Measurements from ENCODE around the gene NGF. TPM values are rescaled to one million over a fixed set of nuclear protein-coding genes. Genes with fewer than 3 reads are reported as not detected.

Gene NGF
- total RNA-seq, 1 experiment from 2014 or later: not detected

DNA sequence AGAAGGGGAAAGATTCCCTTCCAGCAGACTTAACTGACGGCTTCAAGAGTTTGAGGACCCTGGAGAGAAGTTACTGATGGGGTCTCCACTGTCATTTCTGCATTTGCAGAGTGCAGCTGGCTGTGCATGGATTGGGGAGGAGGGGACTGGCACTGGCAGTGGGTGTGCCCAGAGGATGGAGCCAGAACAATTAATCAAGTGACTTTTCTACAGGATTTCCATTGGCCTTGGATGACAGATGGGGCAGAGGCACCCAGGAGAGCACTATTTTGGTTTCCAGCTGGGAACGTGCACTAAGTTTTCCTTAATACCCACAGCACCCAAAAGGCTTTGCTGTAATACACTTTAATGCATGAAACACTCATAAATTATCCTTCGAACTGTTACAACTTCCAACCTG, 1.3 kb downstream of the NGF start:
- DNase-seq (ENCODE audit: low spot score): no peak

DNA sequence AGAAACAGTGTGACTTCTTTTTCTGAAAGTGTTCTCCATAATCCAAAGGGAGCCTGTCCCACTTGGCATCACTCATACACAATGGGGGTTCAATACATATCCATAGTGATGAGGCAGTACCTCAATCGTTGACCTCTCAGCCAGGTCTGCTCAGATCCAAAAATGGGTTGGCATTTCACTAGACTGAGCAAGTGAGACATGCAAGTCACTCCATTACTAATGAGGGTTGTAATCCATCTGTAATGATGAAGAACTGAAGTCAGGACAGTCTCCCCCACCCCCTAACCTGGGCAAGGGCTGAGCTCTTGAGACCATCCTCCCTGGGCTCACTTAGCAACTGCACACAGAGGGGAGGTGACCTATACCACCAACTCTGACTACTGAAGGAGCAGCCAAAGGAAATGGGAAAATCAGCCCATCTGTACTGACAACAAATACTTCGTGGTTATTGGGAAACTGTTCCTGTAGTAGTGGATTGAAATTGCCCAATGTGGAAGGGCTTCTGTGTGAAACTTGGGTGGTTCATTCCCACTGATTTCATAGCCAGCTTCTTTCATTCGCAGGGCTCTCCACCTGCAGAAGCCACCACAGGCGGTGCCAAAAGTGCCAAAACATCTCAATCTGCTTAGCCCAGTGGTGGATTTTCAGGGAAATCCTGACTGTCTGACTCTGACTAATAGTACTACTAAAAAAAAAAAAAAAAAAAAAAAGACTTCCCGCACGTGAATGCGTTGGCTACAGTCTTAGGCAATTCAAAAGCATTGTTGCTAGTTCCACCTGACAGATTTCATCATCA, 5.0 kb downstream of the NGF start:
- DNase-seq (ENCODE audit: low spot score): peak; percentile 19

DNA sequence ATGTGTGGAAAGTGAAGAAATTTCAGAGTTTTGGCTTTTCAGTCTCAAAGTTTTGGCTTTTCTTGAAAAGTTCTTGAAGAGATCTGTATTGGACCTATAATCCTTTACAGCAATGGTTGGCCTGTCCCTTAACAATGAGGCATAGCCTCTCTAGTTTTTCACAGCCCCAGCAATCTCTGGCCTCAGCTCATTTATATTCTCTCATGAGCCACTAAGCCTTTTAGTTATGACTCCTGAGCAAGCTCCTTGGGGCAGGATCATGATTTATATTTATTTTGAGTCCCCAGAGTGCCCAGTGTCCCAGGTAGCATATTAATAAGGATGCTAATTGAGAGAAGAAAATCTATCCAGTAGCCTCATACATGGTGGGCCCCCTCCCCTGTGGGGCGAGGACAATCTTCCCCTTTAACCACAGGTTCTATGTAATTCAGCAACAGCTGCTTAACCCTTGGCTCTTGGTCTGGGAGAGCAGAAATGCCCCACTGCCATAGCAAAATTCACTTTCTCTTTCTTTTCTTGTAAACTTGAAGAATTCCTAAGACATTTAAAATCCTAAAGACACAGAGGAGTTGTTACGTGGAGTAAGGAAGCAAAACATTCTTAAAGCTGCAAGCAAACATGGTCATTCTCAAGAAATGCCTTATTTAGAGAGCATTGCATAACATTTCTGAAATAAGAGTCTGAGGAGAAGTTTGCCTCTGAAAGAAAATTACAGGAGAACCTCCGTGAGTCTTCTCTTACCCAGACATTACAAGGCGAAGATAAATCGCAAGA, 6.3 kb downstream of the NGF start:
- no peak for DNase-seq (ENCODE audit: low spot score)

DNA sequence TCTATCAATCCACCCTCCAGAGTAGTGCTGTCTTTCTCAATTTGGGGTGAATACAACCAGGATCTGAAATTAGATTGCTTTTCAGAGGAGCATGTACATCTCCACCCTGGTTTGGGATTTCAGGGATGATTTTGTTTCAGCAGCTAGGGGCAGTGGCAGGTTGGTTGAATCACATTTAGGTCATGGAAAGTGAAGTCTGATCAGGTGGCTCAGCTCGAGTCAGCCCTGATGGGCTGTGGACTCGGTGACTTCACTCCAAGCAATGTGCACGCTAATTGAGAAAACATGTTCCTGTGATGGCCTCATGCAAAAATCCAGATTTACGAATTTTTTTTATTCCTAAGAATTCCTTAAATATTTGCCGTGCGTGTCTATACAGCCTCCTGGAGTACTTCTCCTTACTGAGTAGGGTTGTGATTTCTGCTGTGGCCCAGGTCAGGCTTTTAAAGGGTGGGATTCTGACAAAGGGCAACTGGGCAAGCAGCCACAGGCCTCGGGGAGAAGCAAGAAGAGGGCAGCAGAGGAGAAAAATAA, 7.5 kb downstream of the NGF start:
- DNase-seq (ENCODE audit: low spot score): no peak

DNA sequence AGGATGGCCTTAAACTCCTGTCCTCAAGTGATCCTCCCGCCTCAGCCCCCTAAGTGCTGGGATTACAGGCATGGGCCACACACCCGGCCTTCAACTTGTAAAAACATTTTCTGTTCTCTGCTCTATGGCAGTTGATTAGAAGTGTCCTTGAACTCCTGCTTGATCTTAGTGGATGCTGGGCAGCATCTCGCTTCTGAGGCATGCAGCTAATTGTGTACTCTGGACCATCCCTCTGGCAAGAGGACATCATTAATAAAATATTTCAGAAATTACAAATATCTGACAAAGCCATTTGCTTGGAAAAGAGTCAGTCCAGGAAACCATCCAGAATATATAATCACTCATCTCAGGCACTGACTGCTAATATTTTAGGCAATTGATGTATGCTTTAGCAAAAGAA, 8.1 kb downstream of the NGF start:
- no peak for DNase-seq (ENCODE audit: low spot score)

DNA sequence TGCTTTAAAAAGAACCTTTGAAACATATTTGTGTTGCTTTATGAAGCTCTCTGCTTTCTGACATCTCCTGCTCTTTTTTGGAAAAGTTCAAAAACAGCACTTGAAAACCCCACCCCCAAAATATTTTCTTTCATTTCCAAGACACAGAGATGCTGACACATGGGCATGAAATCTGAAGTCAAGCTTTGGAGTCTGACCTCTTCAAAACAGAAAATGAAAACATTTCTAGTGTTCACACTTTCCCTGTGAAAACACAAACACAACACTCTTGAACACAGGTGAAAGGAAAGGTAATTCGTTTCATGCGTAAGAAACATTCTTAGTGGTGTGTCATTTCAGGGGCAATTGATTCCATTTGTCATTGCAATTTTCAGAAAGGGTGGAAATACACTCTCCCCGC, 10.8 kb downstream of the NGF start:
- no peak for DNase-seq (ENCODE audit: low spot score)

DNA sequence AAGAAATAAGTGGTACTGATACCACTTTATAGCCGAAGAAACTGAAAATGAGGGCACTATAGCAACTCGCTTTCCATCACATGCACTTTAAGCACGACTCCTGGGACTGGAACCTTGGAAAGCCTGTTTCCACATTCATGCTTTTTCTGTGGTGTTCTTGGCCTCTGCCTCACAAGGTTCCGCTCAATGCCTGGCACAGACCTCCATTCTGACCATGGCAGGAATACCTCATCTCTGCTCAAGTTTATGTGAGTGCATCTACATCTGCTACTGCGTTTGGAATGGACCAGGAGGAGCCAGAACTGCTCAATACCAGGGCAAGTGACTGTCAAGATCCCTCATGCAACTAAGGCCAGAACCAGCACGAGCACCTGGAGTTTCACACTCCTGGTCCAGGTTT, 11.6 kb downstream of the NGF start:
- DNase-seq (ENCODE audit: low spot score): no peak

DNA sequence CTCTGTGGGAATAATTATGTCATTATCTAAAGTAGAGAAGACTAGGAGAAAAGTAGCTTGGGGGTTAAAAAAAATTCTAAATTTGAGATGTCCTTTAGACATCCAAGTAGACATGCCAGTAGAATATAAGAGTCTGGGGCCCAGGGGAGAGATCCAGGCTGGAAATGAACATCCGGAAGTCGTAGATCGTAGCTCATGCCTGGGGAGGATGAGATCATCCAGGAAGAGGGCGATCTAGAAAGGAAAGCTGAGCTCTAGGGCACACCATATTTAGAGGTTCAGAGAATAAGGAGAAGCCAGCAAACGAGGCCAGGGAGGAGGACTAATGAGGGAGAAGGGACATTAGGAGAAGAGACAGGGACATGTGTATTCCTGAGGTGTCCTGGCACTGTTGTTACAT, 12.2 kb downstream of the NGF start:
- DNase-seq (ENCODE audit: low spot score): no peak

DNA sequence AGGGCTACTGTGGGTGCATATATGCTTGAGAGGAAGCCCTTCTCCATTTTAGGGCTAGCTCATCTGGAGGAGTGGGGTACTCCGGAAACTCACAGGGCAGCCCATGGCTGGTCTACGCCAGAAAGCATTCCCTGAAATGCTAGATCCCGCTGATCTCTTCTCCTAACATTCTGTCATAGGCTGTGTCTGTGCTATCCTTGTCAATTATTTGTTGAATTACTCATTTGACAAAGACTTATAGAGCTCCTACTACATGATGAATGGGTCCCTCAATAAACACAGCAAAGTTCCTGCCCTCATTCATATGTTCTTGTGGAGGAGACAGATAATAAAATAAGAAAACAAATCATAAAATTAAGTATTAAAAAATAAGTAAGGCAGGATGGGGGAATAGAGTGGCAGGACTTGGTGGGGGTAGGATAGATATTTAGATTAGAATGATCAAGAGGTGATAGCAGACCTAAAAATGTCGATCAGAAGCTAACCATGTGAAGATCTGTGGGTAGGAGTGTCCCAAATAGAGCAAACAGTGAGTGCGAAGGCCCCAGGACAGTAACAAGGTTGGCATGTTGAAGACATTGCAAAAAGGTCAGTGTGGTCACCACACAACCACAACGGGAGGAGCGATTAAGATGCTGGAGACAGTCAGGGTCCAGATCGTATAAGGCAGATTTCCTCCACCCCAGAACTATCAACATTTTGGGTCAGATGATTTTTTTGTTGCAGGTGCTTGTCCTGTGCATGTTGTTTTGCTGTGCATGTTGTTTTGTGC, 13.2 kb downstream of the NGF start:
- no peak for DNase-seq (ENCODE audit: low spot score)

DNA sequence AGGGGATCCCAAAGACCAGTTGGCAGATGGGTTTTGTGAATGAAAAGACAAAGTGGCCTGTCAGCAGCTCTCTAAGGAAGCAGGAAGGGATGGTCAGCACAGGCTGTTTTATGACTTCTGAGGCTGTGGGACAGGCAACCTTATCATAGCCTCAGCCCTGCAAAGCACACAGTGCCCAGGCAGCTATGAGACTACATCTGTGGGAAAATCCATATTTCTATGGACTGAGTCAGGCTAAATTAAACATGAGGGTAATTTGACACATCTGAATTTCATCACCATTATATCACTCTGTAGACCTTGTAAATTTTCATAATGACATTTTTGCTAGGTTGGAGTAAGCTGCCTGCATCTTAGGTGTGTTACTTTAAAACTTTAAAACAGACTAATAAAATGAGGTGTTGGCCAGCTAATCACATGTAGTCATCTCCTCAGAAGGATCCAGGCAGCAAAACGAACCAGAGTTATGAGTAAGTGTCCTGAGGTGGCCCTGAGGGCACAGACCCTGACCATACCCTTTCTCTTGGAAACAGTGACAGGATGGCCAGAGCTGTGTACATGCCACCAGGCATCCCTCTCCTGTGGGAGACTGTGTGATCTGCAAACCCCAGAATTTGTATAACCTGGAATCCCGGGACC, 14.6 kb downstream of the NGF start:
- no peak for DNase-seq (ENCODE audit: low spot score)

DNA sequence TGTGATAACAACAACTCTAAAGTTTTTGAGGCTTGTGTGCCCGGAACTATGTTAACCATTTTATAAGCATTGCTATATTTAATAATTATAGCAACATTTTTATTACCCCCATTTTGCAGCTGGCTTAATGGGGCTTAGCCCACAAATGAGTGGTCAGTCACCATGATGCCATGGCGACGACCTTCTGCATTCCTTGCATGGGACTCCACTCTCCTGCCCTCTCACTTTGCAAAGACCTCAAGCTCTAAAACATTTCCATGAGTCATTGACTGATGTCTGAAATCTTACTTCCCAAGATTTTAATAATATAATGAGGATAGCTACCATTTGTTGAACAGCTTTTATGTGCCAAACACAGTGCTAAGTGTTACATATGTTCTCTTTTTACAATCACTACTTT, 15.4 kb downstream of the NGF start:
- DNase-seq (ENCODE audit: low spot score): no peak

DNA sequence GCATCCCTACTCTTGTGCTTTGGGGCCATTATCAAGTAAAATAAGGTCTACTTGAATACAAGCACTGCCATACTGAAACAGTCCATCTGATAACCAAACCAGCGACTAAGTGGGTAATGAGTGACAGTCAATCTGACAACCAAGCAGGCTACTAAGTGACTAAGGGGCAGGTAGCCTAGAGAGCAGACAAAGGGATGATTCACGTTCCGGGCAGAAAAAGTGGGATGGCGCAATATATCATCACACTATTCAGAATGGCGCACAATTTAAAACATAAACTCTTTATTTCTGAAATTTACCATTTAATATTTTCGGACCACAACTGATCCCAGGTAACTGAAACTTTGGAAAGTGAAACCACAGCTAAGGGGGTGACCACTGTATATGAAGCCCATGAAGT, 17.7 kb downstream of the NGF start:
- no peak for DNase-seq (ENCODE audit: low spot score)

DNA sequence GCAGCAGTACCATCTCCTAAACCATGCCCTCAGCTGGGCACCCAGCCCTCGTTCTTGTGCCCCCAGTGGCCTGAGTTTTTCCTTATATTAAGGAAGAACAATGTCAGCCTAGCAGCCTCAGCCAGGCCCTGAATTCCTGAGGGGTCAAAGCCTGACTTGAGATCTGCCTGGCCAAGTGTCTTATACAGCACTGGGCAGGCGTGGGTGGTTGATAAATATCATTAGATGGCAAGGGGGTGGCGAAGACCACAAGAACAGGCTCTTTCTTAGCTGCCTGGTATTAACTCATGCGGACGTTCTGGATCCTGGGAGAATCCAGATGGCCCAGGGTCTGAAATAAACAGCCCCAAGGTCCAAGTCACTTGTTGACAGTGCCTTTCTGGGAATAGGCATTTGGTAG, 18.3 kb downstream of the NGF start:
- no peak for DNase-seq (ENCODE audit: low spot score)

DNA sequence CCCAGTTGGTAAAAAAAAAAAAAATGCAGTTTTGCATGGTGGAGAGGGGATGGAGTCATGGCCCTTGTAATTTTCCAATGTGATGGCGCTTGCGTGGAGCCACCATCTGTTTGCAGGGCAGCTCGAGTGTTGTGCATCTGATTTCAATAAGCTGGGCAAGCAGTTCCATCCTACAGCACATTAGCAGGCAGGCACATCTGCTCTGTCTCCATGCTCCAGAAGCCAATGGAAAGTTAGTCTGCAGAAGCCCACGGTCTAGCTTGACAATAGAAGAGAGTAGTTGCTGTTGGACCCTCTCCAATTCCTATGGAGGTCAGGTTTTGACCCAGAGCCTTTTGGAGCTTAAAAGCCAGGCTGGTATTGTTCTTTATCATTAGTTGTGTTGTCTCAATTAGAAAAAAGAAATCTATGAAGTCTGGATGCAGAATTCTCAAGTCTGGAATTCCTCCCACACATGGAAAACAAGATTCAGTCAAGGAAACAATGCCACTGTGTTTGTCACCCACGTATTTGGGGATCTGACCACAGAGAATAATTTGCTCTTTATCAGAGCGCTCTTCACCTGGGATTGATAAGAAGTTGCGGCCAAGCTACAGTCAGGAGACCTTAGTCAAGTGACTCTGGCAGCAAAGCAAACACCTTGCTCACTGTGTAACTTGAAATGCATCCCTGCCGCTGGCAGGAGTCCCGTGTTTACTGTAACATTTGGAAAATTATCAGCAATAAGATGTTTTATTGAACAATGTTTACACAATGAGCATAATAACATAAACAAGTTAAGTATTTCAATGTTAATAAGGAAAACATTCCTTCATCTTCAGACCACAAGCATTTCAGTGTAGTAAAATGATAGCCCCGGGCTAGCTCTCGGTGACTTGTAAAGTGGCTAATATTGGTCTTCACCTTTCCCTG, 20.7 kb downstream of the NGF start:
- DNase-seq (ENCODE audit: low spot score): no peak

DNA sequence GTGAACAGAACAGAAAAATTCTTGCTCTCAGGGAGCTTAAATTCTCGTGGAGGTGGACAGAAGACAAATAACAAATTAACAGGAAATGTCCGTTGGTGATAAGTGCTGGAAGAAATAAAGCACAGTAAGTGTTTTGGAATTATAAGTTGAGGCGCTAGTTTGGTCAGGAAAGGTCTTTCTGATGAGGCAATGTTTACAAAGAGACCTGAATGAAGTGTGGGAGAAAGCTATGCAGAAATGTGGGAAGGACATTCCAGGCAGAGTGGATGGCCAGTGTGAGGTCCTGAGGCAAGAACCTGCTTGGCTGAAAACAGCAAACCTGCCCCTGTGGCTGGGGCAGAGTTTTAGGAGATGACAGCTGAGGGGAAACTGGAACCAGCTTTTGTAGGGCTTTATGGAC, 23.3 kb downstream of the NGF start:
- DNase-seq (ENCODE audit: low spot score): peak; percentile 6

DNA sequence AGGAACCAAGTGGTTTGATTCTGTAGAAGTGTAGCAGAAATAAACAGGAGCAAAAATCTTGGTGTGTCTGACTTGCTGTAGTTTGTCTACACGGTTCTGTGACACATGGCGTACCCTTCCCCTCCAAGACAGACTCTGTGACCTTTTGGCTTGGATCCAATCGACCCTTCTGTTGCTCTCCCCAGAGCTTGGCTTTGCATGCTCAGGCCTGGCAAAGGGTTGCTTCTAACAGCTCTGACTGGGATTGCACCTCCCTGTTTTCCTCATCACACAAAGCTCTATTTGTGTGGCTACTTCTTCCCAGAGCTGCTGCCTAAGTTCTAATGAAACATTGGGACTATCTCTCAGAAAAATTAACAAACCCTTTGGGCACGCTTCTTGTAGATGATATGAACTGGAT, 24.0 kb downstream of the NGF start:
- DNase-seq (ENCODE audit: low spot score): no peak

DNA sequence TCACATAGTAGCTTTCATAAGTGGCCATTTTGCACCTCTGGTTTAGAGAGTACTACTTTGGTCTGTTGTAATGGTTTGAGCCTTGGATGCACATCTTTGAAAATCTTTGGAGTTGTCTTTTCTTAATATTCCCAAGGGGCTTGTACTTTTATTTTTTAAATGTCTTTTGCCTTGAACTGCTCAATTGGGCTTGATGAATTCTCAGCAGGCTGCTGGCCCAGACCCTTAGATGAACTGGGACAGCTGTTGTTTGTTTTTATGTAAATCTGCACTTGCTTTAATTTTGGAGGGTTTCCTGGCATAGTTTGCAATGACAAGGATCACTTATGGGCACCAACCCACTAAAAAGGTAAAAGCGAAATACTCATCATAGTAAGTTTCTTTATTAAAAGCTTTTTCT, 24.9 kb downstream of the NGF start:
- no peak for DNase-seq (ENCODE audit: low spot score)

DNA sequence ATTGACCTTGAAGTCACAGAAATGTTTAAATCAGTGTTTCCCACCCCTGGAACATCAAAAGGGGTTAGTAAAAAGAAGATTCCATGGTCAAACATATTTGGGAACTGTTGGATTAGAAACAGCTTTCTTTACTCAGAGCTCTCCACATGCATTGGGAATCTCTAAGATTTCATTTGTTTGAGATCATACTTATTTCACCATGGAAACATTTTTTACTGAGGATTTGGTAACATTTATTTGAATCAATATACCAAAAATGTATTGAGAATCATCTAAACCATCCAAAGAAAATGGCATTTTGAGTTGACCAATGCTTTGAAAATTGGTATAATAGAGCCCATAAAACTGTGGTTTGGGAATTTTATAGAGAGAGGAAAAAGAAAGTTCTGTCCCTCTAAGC, 25.3 kb downstream of the NGF start:
- no peak for DNase-seq (ENCODE audit: low spot score)

DNA sequence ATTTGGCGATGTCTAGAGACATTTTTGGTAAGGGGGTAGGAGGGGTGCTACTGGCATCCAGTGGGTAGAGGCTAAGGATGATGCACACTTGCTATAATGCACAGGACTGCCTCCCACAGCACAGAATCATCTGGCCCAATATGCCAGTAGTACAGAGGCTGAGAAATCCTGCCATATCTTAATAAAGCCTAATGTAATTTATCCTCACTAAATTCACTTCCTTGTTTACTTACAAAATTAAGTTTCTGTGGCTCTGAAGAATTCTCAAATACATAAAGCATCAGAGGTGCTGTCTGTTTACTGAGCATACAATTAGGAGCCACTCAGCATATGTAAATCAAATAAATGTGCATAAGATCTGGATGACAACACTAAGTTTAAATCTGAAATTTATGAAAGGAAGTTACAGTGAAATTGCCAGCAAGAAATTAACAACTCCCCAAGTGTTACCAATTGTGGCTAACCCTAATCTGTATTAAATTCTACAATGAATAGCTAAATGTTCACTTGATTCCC, 26.5 kb downstream of the NGF start:
- DNase-seq (ENCODE audit: low spot score): no peak
